Measurements from ENCODE around the gene PPM1E. TPM values are rescaled to one million over a fixed set of nuclear protein-coding genes. Genes with fewer than 3 reads are reported as not detected.

Gene PPM1E
- total RNA-seq, 1 donor: under 0.01 TPM

GRCh38 chr17:58809564-58809936 lies 53.9 kb downstream of the PPM1E start:
- DNase-seq (ENCODE audit: low read depth): no peak
- TF ChIP-seq, protein P1, sequence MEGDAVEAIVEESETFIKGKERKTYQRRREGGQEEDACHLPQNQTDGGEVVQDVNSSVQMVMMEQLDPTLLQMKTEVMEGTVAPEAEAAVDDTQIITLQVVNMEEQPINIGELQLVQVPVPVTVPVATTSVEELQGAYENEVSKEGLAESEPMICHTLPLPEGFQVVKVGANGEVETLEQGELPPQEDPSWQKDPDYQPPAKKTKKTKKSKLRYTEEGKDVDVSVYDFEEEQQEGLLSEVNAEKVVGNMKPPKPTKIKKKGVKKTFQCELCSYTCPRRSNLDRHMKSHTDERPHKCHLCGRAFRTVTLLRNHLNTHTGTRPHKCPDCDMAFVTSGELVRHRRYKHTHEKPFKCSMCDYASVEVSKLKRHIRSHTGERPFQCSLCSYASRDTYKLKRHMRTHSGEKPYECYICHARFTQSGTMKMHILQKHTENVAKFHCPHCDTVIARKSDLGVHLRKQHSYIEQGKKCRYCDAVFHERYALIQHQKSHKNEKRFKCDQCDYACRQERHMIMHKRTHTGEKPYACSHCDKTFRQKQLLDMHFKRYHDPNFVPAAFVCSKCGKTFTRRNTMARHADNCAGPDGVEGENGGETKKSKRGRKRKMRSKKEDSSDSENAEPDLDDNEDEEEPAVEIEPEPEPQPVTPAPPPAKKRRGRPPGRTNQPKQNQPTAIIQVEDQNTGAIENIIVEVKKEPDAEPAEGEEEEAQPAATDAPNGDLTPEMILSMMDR (IDR thresholded peaks at IDR 0.05; ENCODE audit: insufficient read depth, low read depth, low read length): no peak
- no peak overlapping the region for H3K4me3 ChIP-seq (ENCODE audit: low read depth, low read length)

DNA sequence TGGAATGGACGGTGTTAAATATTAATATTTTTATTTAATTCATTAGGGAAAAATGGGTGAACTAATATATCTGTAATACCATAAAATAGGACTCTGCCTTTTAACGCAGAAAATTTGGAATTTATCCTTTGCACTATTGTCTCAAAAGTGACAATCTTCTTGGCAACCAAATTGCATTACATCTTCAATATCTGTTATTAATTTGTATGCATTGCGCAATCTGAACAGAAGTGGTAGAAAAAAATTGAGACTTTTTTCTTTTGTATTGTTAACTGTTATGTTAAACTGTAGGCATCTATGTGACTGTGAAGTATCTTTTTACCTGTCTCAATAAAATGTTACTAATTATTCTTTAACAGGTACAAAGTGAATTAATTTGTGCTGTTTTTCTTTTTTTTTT lies 55.6 kb downstream of the PPM1E start:
- DNase-seq (ENCODE audit: low read depth): no peak
- H3K4me3 ChIP-seq (ENCODE audit: low read depth, low read length): no peak overlapping the region
- TF ChIP-seq, protein P1 (IDR thresholded peaks at IDR 0.05; ENCODE audit: insufficient read depth, low read depth, low read length): no peak

- TF ChIP-seq, protein P1 (IDR thresholded peaks at IDR 0.05; ENCODE audit: insufficient read depth, low read depth, low read length): no peak
- no peak for DNase-seq (ENCODE audit: low read depth)
- no peak overlapping the region for H3K4me3 ChIP-seq (ENCODE audit: low read depth, low read length)
These were observed 58.1 kb downstream of the PPM1E start for GRCh38 chr17:58813712-58814111.

DNA sequence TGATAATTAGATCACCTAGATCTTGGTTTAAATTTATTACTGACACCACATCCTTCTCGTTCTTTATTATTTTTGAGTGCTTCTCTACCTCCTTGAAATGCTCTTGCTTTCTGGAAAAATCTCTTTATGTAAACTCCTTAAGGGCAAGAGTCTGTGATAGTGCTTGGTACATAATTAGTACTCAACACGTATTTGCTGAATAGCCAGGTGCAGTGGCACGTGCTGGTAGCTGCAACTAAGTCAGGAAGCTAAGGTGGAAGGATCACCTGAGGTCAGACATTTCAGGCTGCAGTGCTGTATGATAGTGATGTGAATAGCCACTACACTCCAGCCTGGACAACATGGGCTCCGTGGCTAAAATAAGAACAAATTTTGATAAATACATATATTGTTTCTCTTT lies 63.0 kb downstream of the PPM1E start:
- no peak overlapping the region for H3K4me3 ChIP-seq (ENCODE audit: low read depth, low read length)
- TF ChIP-seq, protein P1 (IDR thresholded peaks at IDR 0.05; ENCODE audit: insufficient read depth, low read depth, low read length): no peak
- no peak for DNase-seq (ENCODE audit: low read depth)

DNA sequence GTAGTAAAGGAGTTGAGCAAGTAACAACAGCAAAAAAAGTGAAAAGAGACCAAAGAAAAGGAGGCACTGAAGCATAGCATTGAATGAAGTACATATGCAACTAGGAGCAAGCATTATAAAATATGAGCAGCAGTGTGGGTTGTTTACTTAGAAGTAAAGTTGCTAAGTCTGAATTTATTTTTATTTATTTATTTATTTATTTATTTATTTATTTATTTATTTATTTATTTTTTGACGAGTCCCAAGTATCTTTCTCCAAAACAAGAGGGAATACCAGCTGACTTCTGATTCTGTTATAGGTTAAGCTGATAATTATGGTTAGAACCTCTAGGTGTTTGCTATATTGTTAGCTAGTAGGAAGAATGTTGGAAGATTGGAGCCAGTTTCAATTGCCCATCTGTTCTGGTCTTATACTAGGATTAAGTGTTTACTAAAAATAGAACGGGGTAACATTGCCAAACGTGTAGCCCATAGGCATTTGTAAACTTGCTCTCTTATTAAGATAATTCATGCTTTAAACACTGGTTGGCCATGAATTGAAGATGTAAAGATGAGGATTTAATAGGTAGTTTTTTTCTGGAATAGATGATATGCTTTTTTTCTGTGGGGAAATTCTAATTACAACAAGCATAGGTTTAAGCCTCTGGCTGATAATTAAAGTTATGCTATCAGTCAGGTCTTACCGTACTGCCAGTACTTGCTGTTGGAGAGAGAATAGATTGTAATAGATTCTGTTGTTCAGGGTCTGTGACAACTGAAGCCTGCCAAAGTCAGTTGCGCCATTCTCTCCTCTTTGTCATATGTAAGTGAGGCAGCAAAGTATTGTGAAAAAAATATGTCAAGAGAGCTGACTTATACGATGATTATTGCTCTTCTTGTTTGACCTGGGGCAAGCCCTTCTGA lies 66.7 kb downstream of the PPM1E start:
- H3K4me3 ChIP-seq (ENCODE audit: low read depth, low read length): no peak overlapping the region
- TF ChIP-seq, protein P1 (IDR thresholded peaks at IDR 0.05; ENCODE audit: insufficient read depth, low read depth, low read length): no peak
- DNase-seq (ENCODE audit: low read depth): no peak

DNA sequence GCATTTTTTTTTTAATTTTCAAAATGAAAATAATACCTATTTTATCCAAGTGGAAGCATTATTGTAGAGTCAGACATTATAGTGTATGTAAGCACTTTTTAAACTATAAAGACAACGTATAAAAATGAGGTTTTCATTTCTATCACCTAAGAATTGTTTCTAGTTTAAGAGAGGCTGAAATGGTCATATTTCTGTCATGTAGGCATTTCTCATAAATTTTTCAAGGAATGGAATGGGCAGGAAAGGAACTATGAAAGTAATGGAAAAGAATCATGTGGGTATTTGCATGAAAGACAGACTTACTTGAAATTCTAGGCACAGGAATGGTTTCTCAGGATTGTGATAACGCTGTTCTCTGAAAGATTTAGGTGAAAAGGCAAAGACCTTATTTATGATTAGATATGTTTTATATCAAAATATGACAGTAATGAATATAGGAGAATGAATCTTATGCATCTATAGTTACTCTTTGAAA lies 67.4 kb downstream of the PPM1E start:
- TF ChIP-seq, protein P1 (IDR thresholded peaks at IDR 0.05; ENCODE audit: insufficient read depth, low read depth, low read length): no peak
- no peak overlapping the region for H3K4me3 ChIP-seq (ENCODE audit: low read depth, low read length)
- no peak for DNase-seq (ENCODE audit: low read depth)

All from fibroblast of villous mesenchyme (primary cell).